Mononuclear cell (primary cell): ENCODE results near the gene CIZ1. TPM values are rescaled to one million over a fixed set of nuclear protein-coding genes. Genes with fewer than 3 reads are reported as not detected.

Source experiments
- H3K27me3 ChIP-seq: 2 replicates; pipeline ENCODE4 v1.6.0; 2011; ENCODE audit warnings: low read length, control low read depth; ENCODE audit not compliant: insufficient read depth
- H3K4me1 ChIP-seq: 2 replicates; pipeline ENCODE4 v1.5.1; 2011; ENCODE audit warnings: mild to moderate bottlenecking, low read length, control low read depth; ENCODE audit not compliant: insufficient read depth
- H3K4me3 ChIP-seq: 2 replicates; pipeline ENCODE4 v1.5.1; 2011; ENCODE audit warnings: mild to moderate bottlenecking, low read length, moderate library complexity
- H3K9me3 ChIP-seq: 2 replicates; pipeline ENCODE4 v1.5.1; 2011; ENCODE audit warnings: low read depth, mild to moderate bottlenecking, control low read depth, low read length
- total RNA-seq: library from RNA; depleted of rRNA; stranded (reverse); fragments of >200 nt; gene quantifications from one replicate; pipeline ENCODE4 v1.2.3, GENCODE V29; 2012

CIZ1 gene
- total RNA-seq, 1 donor = 26.0 TPM

DNA sequence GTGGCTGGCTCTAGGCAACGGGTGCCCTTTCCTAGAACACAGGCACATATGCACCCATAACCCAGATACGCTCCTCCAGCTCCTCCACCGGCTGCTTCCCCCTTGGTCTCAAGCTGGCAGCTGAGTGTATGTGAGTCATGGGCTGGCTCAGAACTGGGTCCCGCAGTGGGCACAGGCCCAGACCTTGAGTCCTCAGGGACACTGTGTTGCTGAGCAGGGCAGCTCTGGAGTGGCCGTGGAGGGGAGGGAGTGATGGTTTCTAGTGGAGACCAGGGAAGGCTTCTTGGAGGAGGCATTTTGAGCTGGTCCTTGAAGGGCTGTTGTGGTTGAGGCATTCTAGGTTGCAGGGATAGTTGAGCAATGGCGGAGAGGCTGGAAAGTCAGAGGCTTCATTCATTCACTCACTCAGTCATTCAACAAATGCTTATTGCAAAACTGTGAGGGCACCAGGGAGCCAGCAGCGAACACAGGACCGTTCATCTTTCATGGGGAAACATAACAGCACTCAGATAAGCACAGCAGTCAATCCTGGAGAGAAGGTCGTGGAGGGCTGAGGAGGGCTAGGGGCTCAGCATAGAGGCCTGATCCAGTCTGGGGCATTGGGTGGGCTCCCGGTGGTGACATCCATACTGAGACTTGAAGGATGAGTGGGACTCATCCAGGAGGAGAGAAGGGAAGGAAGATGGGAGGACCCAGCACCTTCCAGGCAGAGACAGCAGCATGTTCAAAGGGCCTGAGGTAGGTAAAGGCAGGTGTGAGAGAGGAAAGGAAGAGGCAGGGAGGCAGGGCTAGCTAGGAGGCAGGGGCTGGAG, 29.0 kb downstream of the CIZ1 start:
- no peaks in the 10 kb centered on the region for H3K9me3 ChIP-seq
- no peaks in the 10 kb centered on the region for H3K27me3 ChIP-seq

DNA sequence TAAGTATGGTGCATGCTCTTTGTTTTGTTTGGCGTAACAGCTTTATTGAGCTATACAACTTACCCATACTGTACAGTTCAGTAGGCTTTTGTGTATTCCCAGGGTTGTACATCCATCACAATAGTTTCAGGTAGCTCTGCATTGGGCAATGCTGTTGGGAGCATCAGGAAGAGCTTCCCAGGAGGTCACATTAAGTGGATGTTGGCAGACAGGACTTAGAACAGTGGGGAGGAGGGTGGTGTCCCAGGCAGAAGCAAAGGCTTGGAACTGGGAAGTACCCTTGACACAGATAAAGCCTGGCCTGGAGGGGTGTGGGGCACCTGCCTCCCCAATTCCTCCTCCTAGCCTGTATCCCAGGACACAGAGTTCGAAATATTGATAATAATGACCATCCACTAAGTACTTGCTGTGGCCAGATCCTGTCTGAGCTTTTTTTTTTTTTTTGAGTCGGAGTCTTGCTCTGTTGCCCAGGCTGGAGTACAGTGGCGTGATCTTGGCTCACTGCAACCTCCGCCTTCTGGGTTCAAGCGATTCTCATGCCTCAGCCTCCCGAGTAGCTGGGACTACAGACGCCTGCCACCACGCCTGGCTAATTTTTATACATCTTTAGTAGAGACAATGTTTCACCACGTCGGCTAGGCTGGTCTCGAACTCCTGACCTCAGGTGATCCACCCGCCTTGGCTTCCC, 30.0 kb downstream of the CIZ1 start:
- no peak overlapping the region for H3K4me3 ChIP-seq
- no peaks in the 10 kb centered on the region for H3K27me3 ChIP-seq
- H3K9me3 ChIP-seq = no peaks in the 10 kb centered on the region
- peaks cover 21% of the 10 kb centered on the region for H3K4me1 ChIP-seq

More for the DNA sequence above, 29.0 kb downstream of the CIZ1 start:
- Histone ChIP-seq H3K4me1 (peaks cover 21% of the 10 kb centered on the region), H3K4me3 (no peak overlapping the region)

DNA sequence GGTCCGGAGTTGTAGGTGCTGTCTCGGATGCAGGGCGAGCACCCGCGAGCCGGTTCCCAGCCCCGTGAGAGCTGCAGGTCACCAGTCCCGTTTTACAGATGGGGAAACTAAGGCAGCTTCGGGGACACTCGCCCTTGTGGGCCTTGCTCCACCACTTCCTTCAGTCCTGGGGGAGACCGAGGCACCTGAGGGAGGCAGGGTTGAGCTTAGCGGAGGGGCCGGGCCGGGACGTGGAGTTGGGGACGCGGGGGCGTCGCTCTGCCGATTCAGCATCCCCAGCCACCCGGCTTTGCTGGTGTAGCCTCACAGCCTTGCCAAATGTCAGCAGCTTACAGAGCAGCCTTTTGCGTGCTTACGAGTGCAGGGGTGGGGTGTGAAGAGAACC, 30.8 kb downstream of the CIZ1 start:
- Histone ChIP-seq H3K4me1 (peaks cover 21% of the 10 kb centered on the region), H3K9me3 (no peaks in the 10 kb centered on the region), H3K4me3 (peak overlapping the region; percentile 85), H3K27me3 (no peaks in the 10 kb centered on the region)

DNA sequence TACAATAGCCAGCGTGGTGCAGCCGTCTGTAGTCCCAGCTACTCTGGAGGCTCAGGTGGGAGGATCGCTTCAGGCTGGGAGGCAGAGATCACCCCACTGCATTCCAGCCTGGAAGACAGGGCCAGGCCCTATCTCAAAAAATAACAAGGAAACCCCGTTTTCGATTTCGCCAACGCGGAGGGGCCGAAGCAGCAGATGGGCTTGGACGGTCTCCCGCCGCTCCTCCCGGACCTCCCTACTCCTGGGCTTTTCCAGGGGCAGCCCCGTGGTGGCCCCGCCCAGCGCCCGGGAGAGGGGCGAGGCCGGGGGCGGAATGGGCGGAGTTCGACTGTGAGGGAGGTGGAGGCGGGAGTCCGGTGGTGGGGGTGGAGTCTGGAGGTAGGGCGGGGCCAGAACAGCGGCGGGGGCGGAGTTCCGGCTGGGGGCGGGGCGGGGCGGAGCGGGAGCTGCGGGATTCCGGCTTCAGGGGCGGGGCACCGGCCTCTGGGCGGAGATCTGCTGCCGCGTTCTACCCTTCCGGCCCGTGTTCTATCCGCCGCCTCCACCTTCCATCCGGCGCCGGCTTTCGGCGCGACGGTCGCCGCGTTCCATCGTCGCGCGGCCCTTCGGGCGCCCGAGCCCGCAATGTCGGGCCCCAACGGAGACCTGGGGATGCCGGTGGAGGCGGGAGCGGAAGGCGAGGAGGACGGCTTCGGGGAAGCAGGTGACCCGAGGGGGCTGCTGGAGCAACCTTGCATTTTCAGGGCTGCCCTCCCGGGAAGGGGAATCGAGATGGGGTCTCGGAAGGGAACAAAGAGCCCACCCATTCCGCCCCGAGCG, 31.4 kb downstream of the CIZ1 start, which contains the start of gene BBLN:
Gene BBLN (plus strand): TSS at position 482 of the 819 bp plus-strand sequence. CDS start 143 bp downstream, at position 625.
- Histone ChIP-seq H3K4me1 (peaks cover 21% of the 10 kb centered on the region), H3K27me3 (no peaks in the 10 kb centered on the region), H3K9me3 (no peaks in the 10 kb centered on the region), H3K4me3 (peak within 1 kb of the TSS; percentile 85)

DNA sequence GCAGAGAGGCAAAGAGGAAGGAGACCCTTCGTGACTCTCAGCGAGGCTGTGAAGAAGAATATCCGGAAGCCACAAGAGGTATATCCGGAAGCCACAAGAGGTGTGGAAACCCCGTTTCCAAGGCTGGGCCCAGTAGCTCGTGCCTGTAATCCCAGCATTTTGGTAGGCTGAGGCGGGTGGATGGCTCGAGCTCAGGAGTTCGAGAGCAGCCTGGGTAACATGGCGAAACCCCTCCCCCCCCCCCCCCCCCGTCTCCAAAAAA, 31.9 kb downstream of the CIZ1 start:
- H3K9me3 ChIP-seq = no peaks in the 10 kb centered on the region
- peak overlapping the region; percentile 58 for H3K4me3 ChIP-seq
- H3K4me1 ChIP-seq = peaks cover 21% of the 10 kb centered on the region
- no peaks in the 10 kb centered on the region for H3K27me3 ChIP-seq

DNA sequence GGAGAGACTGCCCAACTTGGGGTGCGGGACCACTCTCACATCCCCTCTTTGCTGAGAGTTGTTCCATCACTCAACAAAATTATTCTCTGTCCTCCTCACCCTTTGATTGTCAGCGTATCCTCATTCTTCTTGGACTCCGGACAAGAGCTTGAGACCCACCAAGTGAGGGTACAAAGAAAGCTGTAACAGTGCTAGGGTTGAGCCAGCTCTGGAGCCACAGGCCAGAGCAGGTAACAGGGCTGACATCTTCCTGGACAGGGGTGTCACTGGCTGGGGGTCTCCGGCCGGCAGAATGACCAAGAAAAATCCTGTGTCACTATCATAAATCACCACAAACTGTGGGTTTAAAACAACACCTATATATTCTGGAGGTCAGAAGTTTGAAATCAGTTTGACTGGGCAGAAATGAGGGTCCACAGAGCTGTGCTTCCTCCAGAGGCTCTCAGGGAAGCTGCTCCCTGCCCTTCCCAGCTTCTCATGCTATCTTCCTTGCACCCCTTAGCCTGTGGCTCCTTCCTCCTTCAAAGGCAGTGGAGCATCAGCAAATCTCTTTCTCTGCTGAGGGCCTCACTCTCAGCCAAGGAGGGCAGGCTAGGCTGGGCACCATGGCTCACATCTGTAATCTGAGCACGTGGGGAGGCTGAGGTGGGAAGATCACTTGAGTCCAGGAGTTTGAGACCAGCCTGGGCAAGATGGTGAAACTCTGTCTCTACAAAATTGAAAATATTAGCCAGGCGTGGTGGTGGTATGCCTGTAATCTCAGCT, 35.5 kb downstream of the CIZ1 start:
- Histone ChIP-seq H3K4me1 (peaks cover 14% of the 10 kb centered on the region), H3K27me3 (no peaks in the 10 kb centered on the region), H3K4me3 (no peak overlapping the region), H3K9me3 (no peaks in the 10 kb centered on the region)

DNA sequence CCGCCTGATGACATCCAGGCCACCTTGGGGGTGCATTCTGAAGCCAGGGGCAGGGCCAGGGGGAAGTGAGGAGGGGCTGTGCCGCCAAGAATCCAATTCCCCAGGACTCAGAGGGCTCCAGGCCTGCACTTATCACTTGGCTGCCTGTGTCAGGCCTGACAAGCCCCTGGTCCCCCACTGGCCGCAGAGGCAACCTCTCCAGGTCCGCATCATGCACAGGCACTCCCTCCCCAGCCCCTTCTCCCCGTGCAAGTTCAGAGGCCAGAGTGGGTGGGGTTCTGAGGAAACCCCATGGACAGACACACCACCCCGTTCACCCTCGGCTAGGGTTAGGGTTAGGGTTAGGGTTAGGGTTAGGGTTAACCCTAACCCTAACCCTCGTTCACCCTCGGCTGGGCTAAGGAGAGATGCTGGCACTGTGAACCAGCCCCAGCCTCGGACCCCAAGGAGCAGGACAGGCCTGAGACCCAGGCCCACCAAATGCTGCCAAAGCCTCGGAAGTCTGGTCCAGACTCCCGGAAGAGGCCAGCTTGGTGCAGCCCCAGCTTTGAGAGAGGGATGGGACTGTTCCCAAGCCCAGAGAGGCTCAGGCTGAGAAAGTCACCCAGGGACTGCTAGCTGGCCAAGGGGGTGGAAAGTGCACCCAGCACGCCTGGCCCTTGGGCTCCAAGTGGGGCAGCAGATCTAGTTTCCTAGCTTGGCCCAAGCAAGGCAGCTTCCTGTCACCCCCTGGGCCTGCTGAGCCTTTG, 37.3 kb downstream of the CIZ1 start:
- Histone ChIP-seq H3K27me3 (no peaks in the 10 kb centered on the region), H3K9me3 (no peaks in the 10 kb centered on the region), H3K4me1 (peaks cover under 1% of the 10 kb centered on the region), H3K4me3 (no peak overlapping the region)

DNA sequence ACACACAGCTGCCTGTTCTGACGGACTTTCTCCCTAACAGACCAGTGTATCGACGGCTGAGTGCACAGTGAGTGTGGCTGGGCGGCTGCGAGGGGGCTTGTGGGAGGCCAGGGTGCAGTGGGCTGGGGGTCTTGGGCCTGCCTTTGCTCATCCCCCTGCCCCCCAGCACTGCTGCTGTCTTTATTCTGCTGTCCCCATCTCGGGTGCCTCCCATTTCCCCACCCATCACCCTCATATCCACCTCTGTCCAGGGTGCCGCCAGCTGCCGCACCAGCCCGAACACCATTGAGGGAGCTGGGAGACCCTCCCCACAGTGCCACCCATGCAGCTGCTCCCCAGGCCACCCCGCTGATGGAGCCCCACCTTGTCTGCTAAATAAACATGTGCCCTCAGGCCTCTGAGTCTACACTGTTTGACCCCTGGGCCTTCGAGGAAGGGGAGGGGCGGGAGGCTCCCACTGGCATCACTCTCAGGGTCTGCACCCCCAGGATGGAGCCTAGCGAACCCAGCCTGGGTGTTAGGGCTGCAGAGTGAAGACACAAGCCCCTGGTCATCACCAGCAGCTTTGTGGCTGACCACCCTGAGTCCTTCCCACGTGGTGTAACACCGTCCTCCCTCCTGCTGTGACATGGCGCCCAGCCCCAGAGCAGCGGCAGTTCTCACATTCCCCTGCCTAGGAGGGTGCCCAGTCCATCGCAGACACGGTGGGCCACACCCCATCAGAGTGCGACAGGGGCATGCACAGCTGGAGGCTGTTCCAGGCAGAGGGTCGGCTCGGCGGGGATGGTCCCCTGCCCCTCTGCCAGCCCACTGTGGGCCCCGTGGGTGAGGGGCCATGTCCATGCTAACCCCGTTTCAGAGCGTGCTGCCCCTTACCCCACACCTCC, 38.1 kb downstream of the CIZ1 start:
- no peaks in the 10 kb centered on the region for H3K4me1 ChIP-seq
- no peaks in the 10 kb centered on the region for H3K9me3 ChIP-seq

DNA sequence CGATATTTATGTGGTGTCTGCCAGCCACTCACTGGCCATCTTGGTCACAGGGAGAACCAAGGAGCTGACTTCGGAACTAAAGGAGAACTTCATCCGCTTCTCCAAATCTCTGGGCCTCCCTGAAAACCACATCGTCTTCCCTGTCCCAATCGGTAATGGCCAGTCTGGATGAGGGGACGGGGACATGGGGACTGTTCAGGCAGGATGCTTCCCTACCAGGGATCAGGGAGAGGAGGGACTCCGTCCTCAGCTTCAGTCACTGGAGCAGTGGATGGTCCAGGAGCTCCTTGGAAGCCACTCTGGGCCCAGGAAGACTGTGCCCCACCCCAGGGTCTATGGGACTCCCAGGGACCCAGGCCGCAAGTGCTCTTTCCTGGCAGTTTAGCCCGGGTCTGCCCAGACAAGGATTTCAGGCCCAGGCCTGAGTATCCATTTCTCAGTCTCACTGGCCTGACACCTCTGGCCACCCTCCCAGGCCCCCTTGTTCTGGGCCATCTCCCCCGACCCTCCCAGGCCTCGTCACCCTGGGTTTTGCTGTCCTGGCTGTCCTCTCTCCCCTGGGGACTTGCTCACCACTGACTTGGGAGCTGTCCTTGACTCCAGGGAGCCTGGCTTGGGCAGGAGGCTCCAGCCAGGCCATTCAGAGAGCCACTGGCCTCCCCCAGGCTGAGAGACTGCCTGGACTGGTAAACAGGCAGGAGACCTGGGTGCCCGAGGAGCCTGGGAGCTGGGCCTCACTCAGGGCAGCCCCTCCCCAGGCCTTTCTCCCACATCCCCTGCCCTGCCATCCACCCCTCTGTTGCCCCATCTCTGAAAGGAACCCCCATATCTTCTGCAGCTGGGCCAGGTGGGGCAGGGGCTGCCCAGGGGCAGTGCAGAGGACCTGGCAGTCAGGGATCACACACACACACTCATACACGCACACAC, 39.0 kb downstream of the CIZ1 start:
- Histone ChIP-seq H3K4me3 (no peak overlapping the region), H3K4me1 (no peaks in the 10 kb centered on the region), H3K9me3 (no peaks in the 10 kb centered on the region), H3K27me3 (no peaks in the 10 kb centered on the region)

More for the DNA sequence above, 38.1 kb downstream of the CIZ1 start:
- Histone ChIP-seq H3K27me3 (no peaks in the 10 kb centered on the region), H3K4me3 (no peak overlapping the region)

DNA sequence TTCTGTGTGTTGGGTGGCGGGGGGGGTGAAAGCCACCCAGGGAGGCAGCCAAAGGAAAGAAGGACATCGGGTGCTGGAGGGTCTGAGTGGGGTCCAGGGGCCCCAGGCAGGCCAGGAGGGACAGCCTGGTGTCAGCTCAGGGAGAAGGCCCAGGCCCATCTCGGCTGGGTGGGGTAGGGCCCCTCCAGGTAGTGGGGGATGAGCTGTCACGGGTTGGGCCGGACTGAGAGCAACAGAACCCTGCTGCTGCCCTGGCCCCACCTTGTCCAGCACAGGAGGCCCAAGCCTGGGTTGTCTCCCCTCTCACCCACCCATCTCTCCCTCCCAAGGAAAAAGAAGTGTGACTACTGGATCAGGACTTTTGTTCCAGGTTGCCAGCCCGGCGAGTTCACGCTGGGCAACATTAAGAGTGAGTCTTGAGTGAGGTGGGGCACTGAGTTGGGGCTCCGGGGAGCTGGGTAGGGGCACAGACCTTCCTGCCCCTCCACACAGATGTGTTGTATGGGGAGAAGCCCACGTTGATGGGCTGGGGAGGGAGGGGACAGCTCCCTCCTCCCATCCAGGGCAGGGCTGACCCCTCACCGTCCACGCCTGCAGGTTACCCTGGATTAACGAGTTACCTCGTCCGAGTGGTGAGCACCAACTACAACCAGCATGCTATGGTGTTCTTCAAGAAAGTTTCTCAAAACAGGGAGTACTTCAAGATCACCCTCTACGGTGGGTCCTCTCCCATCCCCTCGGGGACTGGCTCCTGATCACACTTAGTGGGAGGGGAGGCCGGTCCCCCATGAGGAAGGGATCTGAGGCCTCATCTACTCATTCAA, 39.9 kb downstream of the CIZ1 start:
- no peaks in the 10 kb centered on the region for H3K27me3 ChIP-seq
- H3K4me1 ChIP-seq = no peaks in the 10 kb centered on the region
- H3K4me3 ChIP-seq = no peak overlapping the region
- no peaks in the 10 kb centered on the region for H3K9me3 ChIP-seq

DNA sequence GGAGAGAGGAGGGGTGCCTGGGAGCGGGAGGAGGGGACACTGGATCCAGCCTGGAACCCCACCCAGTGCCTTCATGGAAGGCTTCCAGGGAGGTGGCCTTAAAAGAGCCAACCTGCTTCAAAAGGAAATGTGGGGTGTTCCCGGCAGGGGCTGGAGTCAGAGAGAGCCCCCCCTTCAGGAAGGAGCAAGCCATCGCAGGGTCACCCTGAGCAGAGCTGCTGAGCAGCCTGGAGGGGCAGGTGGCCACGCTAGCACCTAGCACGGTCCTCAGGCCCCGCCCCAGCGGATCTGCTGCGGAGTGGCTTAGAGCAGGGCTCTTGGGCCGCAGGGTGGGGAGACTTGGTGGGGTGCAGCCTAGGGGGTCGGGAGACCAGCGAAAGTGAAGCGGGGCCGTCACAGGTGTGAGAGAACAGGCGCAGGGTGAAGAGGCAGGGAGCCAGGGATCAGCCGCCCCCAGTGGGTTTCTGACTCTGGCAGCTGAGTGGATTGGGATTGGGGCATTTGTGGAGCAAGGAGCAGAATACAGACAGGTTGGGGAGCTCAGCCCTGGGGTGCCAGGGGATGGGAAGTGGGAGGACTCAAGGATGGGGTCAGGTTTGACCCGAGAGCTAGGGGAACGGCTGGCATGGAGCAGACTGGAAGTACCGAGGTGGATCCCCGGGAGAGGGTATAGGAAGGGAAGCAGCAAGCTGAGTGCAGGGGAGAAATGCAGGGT, 40.6 kb downstream of the CIZ1 start:
- Histone ChIP-seq H3K4me1 (no peaks in the 10 kb centered on the region), H3K9me3 (no peaks in the 10 kb centered on the region), H3K27me3 (no peaks in the 10 kb centered on the region), H3K4me3 (no peak overlapping the region)
